HepG2 (cell line): ENCODE measurements around the gene DOCK11. TPM values are rescaled to one million over a fixed set of nuclear protein-coding genes. Genes with fewer than 3 reads are reported as not detected.

ENCODE experiments used
- ATAC-seq: fragments of 200-7000 bp; cut with Tn5 transposase; 3 replicates; pipeline ENCODE4 v1.9.1; 2020; ENCODE audit warnings: mild to moderate bottlenecking, moderate library complexity
- BruUV-seq: library from RNA; stranded (reverse); fragments of 400-500 nt; replicated peaks from 2 replicates; lab custom pipeline; 2021; lab: Mats Ljungman, UMichigan
- CTCF ChIA-PET: fragments of 300-600 bp; formaldehyde crosslinking; extraction: SDS; loops from one replicate; lab custom pipeline; 2021; ENCODE audit warnings: low total read pairs, inconsistent platforms, low intra/inter-chr PET ratio; lab: Yijun Ruan, JAX
- POLR2A ChIA-PET: fragments of 350-600 bp; sonication (Branson Sonifier 250); formaldehyde crosslinking; loops from one replicate; lab custom pipeline; 2020; ENCODE audit warnings: antibody characterized with exemption, inconsistent platforms; lab: Yijun Ruan, JAX
- DNase-seq: peaks from one replicate; pipeline ENCODE4 v3.0.0-alpha.2; 2015; ENCODE audit warnings: low spot score
- FAIRE-seq: peaks from 3 replicates; lab custom pipeline; 2011; peaks lifted over from hg19 to GRCh38; lab: Jason Lieb, UNC
- H2AFZ ChIP-seq: one replicate; pipeline ENCODE4 v1.6.1; 2011; ENCODE audit warnings: low read length, inconsistent platforms
- H3K27ac ChIP-seq: fragments of 300-600 bp; 3 replicates; pipeline ENCODE4 v1.8.0; 2011; ENCODE audit warnings: mixed run types, mild to moderate bottlenecking, mixed read lengths, low read length, inconsistent platforms; ENCODE audit not compliant: insufficient read depth; ENCODE audit errors: extremely low read length
- H3K27me3 ChIP-seq, 2 experiments: fragments of 200-600 bp in 1 of 2; 2 replicates in 1 of 2; 3 replicates in 1 of 2; pipeline versions ENCODE4 v1.6.0 to v1.8.0; 2011; ENCODE audit warnings: low read length in 2 of 2, mild to moderate bottlenecking in 2 of 2, moderate library complexity in 2 of 2, inconsistent platforms in 1 of 2; ENCODE audit not compliant: insufficient read depth in 2 of 2, control insufficient read depth in 1 of 2
- H3K36me3 ChIP-seq, 2 experiments: fragments of 200-600 bp in 1 of 2; replicated peaks in 1 of 2; 2 replicates in 1 of 2; 3 replicates in 1 of 2; pipeline versions ENCODE4 v1.5.1 to v1.8.0; 2011; ENCODE audit warnings: low read length in 2 of 2, inconsistent platforms in 1 of 2; ENCODE audit not compliant: insufficient read depth in 2 of 2, control insufficient read depth in 1 of 2
- H3K4me1 ChIP-seq: 2 replicates; pipeline ENCODE4 v1.5.1; 2012; ENCODE audit warnings: low read length, inconsistent platforms; ENCODE audit not compliant: insufficient read depth
- H3K4me2 ChIP-seq: 2 replicates; pipeline ENCODE4 v1.6.0; 2011; ENCODE audit warnings: low read depth, low read length, inconsistent platforms
- H3K4me3 ChIP-seq, 3 experiments: fragments of 200-600 bp in 1 of 3; sonication (generic), shearing (Covaris generic) in 1 of 3; replicated peaks in 1 of 3; 2 replicates each; pipeline ENCODE4 v1.5.1; 2011 to 2016; ENCODE audit warnings: low read length in 3 of 3, inconsistent platforms in 2 of 3, low read depth in 2 of 3, mild to moderate bottlenecking in 2 of 3, control low read depth in 1 of 3, mixed read lengths in 1 of 3; ENCODE audit not compliant: insufficient read depth in 1 of 3
- H3K79me2 ChIP-seq: one replicate; pipeline ENCODE4 v1.6.1; 2011; ENCODE audit warnings: low read length, inconsistent platforms; ENCODE audit not compliant: insufficient read depth
- H3K9ac ChIP-seq: 2 replicates; pipeline ENCODE4 v1.6.0; 2011; ENCODE audit warnings: mild to moderate bottlenecking, low read depth, low read length, inconsistent platforms; ENCODE audit not compliant: insufficient read depth
- H3K9me3 ChIP-seq: 2 replicates; pipeline ENCODE4 v1.5.1; 2012; ENCODE audit warnings: mild to moderate bottlenecking, low read length
- H4K20me1 ChIP-seq: 2 replicates; pipeline ENCODE4 v1.6.0; 2011; ENCODE audit warnings: inconsistent platforms, mild to moderate bottlenecking, low read length, moderate library complexity; ENCODE audit not compliant: insufficient read depth
- GTF3A ChIP-seq: sonication (generic); formaldehyde crosslinking; conservative IDR thresholded peaks from 2 replicates; pipeline ENCODE4 v1.4.0; 2020; ENCODE audit warnings: mild to moderate bottlenecking, missing genetic modification reagents
- KAT7 ChIP-seq: IDR thresholded peaks from 2 replicates; pipeline ENCODE4 v1.6.1; 2018; ENCODE audit warnings: borderline replicate concordance, missing compliant biosample characterization
- MIER3 ChIP-seq: IDR thresholded peaks from 2 replicates; pipeline ENCODE4 v1.6.1; 2016; ENCODE audit warnings: missing compliant biosample characterization, borderline replicate concordance
- MTF2 ChIP-seq: sonication (generic); formaldehyde crosslinking; IDR thresholded peaks from 2 replicates; pipeline ENCODE4 v1.5.0; 2020; ENCODE audit warnings: missing genetic modification reagents, borderline replicate concordance
- MYPOP ChIP-seq: sonication (generic); formaldehyde crosslinking; IDR thresholded peaks from 2 replicates; pipeline ENCODE4 v1.8.1; 2023; ENCODE audit warnings: mild to moderate bottlenecking, moderate library complexity, missing genetic modification reagents
- PBX3 ChIP-seq: sonication (generic); formaldehyde crosslinking; IDR thresholded peaks from 2 replicates; pipeline ENCODE4 v1.8.1; 2023; ENCODE audit warnings: missing genetic modification reagents, inconsistent platforms, borderline replicate concordance
- SKIL ChIP-seq: sonication (generic); formaldehyde crosslinking; IDR thresholded peaks from 2 replicates; pipeline ENCODE4 v1.8.0; 2022; ENCODE audit warnings: missing genetic modification reagents, mild to moderate bottlenecking, moderate library complexity, borderline replicate concordance
- SOX13 ChIP-seq, 3 experiments: fragments of 450-650 bp in 1 of 3; sonication (generic) in 1 of 3; formaldehyde crosslinking in 1 of 3; IDR thresholded peaks in 2 of 3; conservative IDR thresholded peaks in 1 of 3; 2 replicates each; pipeline versions ENCODE4 v1.5.0 to v1.6.1; 2016 to 2020; ENCODE audit warnings: antibody characterized with exemption in 1 of 3, mild to moderate bottlenecking in 1 of 3, missing compliant biosample characterization in 1 of 3, missing genetic modification reagents in 1 of 3, moderate library complexity in 1 of 3
- SSRP1 ChIP-seq: IDR thresholded peaks from 2 replicates; pipeline ENCODE4 v1.6.1; 2016; ENCODE audit warnings: control low read depth
- ZBTB7A ChIP-seq: sonication (generic); formaldehyde crosslinking; IDR thresholded peaks from 2 replicates; pipeline ENCODE4 v1.8.0; 2022; ENCODE audit warnings: mild to moderate bottlenecking, missing genetic modification reagents
- ZNF12 ChIP-seq: sonication (generic); formaldehyde crosslinking; IDR thresholded peaks from 2 replicates; pipeline ENCODE4 v1.5.0; 2020; ENCODE audit warnings: missing genetic modification reagents
- ZNF703 ChIP-seq: sonication (generic); formaldehyde crosslinking; IDR thresholded peaks from 2 replicates; pipeline ENCODE4 v1.5.1; 2020; ENCODE audit warnings: missing genetic modification reagents, mild to moderate bottlenecking, moderate library complexity, borderline replicate concordance
- WGBS: methylation state at CpG from one replicate; pipeline ENCODE4 v1.1.6; 2017; ENCODE audit warnings: low lambda C conversion rate; 5-methylcytosine and 5-hydroxymethylcytosine counted together
- in situ Hi-C: cut with HindIII; loops from 2 replicates; pipeline ENCODE4 v1.10.0; 2017; ENCODE audit warnings: low pct_unique_long_range_greater_than_20kb; ENCODE audit not compliant: extremely low pct_ligation_motif_present
- intact Hi-C: fragments of 100-400 bp; cut with micrococcal nuclease; formaldehyde crosslinking; loops from one replicate; pipeline ENCODE4 v1.10.0; 2022; ENCODE audit not compliant: unreplicated experiment
- polyA plus RNA-seq, 8 experiments: library from polyadenylated mRNA; depleted of rRNA in 3 of 8; stranded (reverse) in 7 of 8; unstranded in 1 of 8; fragments of >200 nt; fragmentation: Illumina TruSeq in 4 of 8; extraction: Trizol in 4 of 8; gene quantifications; 2 replicates each; pipeline versions ENCODE4 v1.2.1 to v1.2.3, GENCODE V29; 2011 to 2016; ENCODE audit warnings: low read depth in 4 of 8, missing spikeins in 1 of 8, mixed read lengths in 1 of 8; ENCODE audit not compliant: insufficient read depth in 1 of 8
- total RNA-seq, 5 experiments: library from RNA; depleted of rRNA; stranded (reverse); fragments of >200 nt; fragmentation: Illumina TruSeq; extraction: Trizol; gene quantifications; 2 replicates each; pipeline ENCODE4 v1.2.3, GENCODE V29; 2016; ENCODE audit warnings: low read depth in 1 of 5
- TF ChIP-seq, protein P1 (sequence below): sonication (generic); formaldehyde crosslinking; IDR thresholded peaks from 2 replicates; pipeline ENCODE4 v1.8.1; 2022; ENCODE audit warnings: mild to moderate bottlenecking, missing genetic modification reagents
- TF ChIP-seq, protein P2 (sequence below): sonication (generic); formaldehyde crosslinking; IDR thresholded peaks from 2 replicates; pipeline ENCODE4 v1.5.0; 2020; ENCODE audit warnings: missing genetic modification reagents, mild to moderate bottlenecking, borderline replicate concordance
- TF ChIP-seq, protein P3 (sequence below): IDR thresholded peaks from 2 replicates; pipeline ENCODE4 v1.6.1; 2016; ENCODE audit warnings: low read depth

DOCK11 gene
- total and polyA plus RNA-seq, 2 of the 13 experiments (the other 11 are each of a cell fraction or from before 2014, with no cell fraction given) = 0.02 to 0.12 TPM

DNA sequence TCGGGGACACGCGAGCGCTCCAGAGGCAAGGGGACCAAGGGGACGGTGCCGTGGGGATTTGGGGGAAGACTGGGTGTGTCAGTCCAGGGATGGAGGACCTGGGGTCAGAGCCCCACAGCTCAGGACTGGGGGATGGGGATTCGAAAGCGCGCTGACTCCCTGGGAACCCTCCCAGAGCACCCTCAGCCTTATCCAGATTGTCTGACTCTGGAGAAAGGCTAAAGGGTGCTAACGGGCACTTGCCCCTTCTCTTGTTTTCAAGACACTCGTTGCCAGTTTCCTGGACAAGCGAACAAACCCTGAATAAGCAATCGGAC lies 1.1 kb downstream of the DOCK11 start:
- DNase-seq = no peak
- H3K9me3 ChIP-seq = no peaks in the 10 kb centered on the region
- peaks cover 14% of the 10 kb centered on the region for H3K4me1 ChIP-seq
- BruUV-seq = no TSS peak
- no peaks in the 10 kb centered on the region for H3K79me2 ChIP-seq
- H3K36me3 ChIP-seq = no peaks in the 10 kb centered on the region
- H4K20me1 ChIP-seq = no peaks in the 10 kb centered on the region
- TF ChIP-seq MYPOP (CRISPR knock-in tag) (no peak), GTF3A (CRISPR knock-in tag) (no peak), PBX3 (CRISPR knock-in tag) (no peak), SOX13 (IDR thresholded peaks at IDR 0.05) (no peak), SOX13 (CRISPR knock-in tag; conservative IDR thresholded peaks at IDR 0.05 in 1 of 2, IDR thresholded peaks at IDR 0.05 in 1 of 2) (no peak), SKIL (CRISPR knock-in tag) (no peak), ZNF703 (no peak), ZNF12 (CRISPR knock-in tag) (no peak), KAT7 (CRISPR knock-in tag) (no peak), MIER3 (CRISPR knock-in tag) (no peak), ZBTB7A (no peak), MTF2 (no peak), SSRP1 (no peak)
- TF ChIP-seq, protein P1, sequence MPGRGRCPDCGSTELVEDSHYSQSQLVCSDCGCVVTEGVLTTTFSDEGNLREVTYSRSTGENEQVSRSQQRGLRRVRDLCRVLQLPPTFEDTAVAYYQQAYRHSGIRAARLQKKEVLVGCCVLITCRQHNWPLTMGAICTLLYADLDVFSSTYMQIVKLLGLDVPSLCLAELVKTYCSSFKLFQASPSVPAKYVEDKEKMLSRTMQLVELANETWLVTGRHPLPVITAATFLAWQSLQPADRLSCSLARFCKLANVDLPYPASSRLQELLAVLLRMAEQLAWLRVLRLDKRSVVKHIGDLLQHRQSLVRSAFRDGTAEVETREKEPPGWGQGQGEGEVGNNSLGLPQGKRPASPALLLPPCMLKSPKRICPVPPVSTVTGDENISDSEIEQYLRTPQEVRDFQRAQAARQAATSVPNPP (CRISPR knock-in tag) = no peak
- TF ChIP-seq, protein P2, sequence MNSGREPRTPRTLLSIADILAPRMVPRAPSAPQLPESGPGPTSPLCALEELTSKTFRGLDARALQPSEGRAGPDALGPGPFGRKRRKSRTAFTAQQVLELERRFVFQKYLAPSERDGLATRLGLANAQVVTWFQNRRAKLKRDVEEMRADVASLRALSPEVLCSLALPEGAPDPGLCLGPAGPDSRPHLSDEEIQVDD (CRISPR knock-in tag) = no peak
- TF ChIP-seq, protein P3, sequence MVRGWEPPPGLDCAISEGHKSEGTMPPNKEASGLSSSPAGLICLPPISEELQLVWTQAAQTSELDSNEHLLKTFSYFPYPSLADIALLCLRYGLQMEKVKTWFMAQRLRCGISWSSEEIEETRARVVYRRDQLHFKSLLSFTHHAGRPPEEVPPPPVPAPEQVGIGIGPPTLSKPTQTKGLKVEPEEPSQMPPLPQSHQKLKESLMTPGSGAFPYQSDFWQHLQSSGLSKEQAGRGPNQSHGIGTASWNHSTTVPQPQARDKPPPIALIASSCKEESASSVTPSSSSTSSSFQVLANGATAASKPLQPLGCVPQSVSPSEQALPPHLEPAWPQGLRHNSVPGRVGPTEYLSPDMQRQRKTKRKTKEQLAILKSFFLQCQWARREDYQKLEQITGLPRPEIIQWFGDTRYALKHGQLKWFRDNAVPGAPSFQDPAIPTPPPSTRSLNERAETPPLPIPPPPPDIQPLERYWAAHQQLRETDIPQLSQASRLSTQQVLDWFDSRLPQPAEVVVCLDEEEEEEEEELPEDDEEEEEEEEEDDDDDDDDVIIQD = no peak
- CTCF ChIA-PET = no interaction called here
- H3K27me3 ChIP-seq = peaks cover 2 to 18% of the 10 kb centered on the region in 2 experiments; a peak in 3 of 5 replicates
- H3K27ac ChIP-seq = no peak overlapping the region
- in situ Hi-C loops (no loop called here), intact Hi-C loops (no loop called here)
- no peak overlapping the region for H2AFZ ChIP-seq
- H3K9ac ChIP-seq = no peak overlapping the region
- POLR2A ChIA-PET = no interaction called here
- no peak for FAIRE-seq
- H3K4me3 ChIP-seq = peak overlapping the region in 1 of 3 experiments; percentile 59; a peak in 1 of 6 replicates
- H3K4me2 ChIP-seq = peak overlapping the region; percentile 58
- peak; percentile 23 for ATAC-seq
- WGBS = 0% methylated on average over 4 of the region's 13 CpGs
